Gastrocnemius medialis (tissue), 4 donors: ENCODE results near the gene AFF1. TPM values are rescaled to one million over a fixed set of nuclear protein-coding genes. Genes with fewer than 3 reads are reported as not detected.

ENCODE experiments used
- ATAC-seq, 2 donors: fragments of 150-250 bp; one replicate each; pipeline ENCODE4 v1.9.1; 2016
- DNase-seq, 2 donors: peaks; one replicate each; pipeline ENCODE4 v3.0.0-alpha.2; 2019
- H3K27ac ChIP-seq, 4 donors: fragments of 200-600 bp; sonication (generic); 1 replicate in 1 of 4; 2 replicates in 3 of 4; pipeline ENCODE4 v1.5.1; 2016 to 2018; ENCODE audit warnings: mild to moderate bottlenecking in 2 of 4, moderate library complexity in 1 of 4
- H3K27me3 ChIP-seq, 3 donors: fragments of 200-600 bp; sonication (generic) in 2 of 3; 1 replicate in 1 of 3; 2 replicates in 2 of 3; pipeline versions ENCODE4 v1.5.1 to v1.6.0; 2016 to 2019; ENCODE audit warnings: mild to moderate bottlenecking in 1 of 3, moderate library complexity in 1 of 3
- H3K36me3 ChIP-seq, 2 donors: fragments of 200-600 bp; sonication (generic) in 1 of 2; one replicate each; pipeline ENCODE4 v1.5.1; 2017 to 2018
- H3K4me1 ChIP-seq, 2 donors: fragments of 200-600 bp; sonication (generic) in 1 of 2; one replicate each; pipeline ENCODE4 v1.5.1; 2016 to 2017; ENCODE audit warnings: mild to moderate bottlenecking in 2 of 2
- H3K4me3 ChIP-seq, 4 donors: fragments of 200-600 bp; sonication (generic) in 3 of 4; 1 replicate in 1 of 4; 2 replicates in 3 of 4; pipeline ENCODE4 v1.5.1; 2016 to 2019; ENCODE audit warnings: mild to moderate bottlenecking in 2 of 4
- H3K9me3 ChIP-seq, 3 donors: fragments of 200-600 bp; sonication (generic) in 2 of 3; 1 replicate in 1 of 3; 2 replicates in 2 of 3; pipeline ENCODE4 v1.5.1; 2016 to 2019
- CTCF ChIP-seq, 5 experiments: fragments of 450-650 bp in 3 of 5; fragments of 200-600 bp in 2 of 5; sonication (generic) in 2 of 5; IDR thresholded peaks in 4 of 5; conservative IDR thresholded peaks in 1 of 5; 1 replicate in 4 of 5; 2 replicates in 1 of 5; pipeline ENCODE4 v1.5.1; 2016 to 2019; ENCODE audit warnings: antibody characterized with exemption in 5 of 5, mild to moderate bottlenecking in 3 of 5, moderate library complexity in 3 of 5
- POLR2A ChIP-seq, 2 donors: fragments of 450-650 bp; IDR thresholded peaks; one replicate each; pipeline ENCODE4 v1.6.1; 2017; ENCODE audit warnings: antibody characterized with exemption in 2 of 2, mild to moderate bottlenecking in 2 of 2, moderate library complexity in 2 of 2
- in situ Hi-C, 4 donors: fragments of 200-750 bp; cut with MboI; loops; one replicate each; pipeline versions ENCODE4 v1.15.0 to v1.8.0; 2017; ENCODE audit warnings: low sequenced_read_pairs in 4 of 4
- intact Hi-C: fragments of 100-400 bp; cut with DNase I; formaldehyde crosslinking; loops from one replicate; pipeline ENCODE4 v1.15.1; 2023; ENCODE audit warnings: low total_unique reads
- total RNA-seq, 4 donors: library from RNA; depleted of rRNA; stranded (reverse); fragments of >200 nt; gene quantifications; one replicate each; pipeline versions ENCODE4 v1.1.0 to v1.2.3, GENCODE V29; 2016

AFF1 gene
- total RNA-seq, 4 donors from 2014 or later: 142 to 265 (median 197) TPM

- DNase-seq: no peak
- in situ Hi-C loops: no loop called here
- Histone ChIP-seq H3K4me1 (peaks cover 84 to 86% of the 10 kb centered on the region in 2 donors), H3K36me3 (peaks cover 0 to 19% of the 10 kb centered on the region in 2 donors), H3K27ac (peak overlapping the region; percentile 93 to 97 (median 94)), H3K9me3 (no peaks in the 10 kb centered on the region), H3K27me3 (no peaks in the 10 kb centered on the region), H3K4me3 (no peak overlapping the region)
- ATAC-seq: no peak
- intact Hi-C loops: no loop called here
- TF ChIP-seq POLR2A (IDR thresholded peaks at IDR 0.05): no peak
- no peak for TF ChIP-seq CTCF (IDR thresholded peaks at IDR 0.05 in 4 of 5, conservative IDR thresholded peaks at IDR 0.05 in 1 of 5)
These were observed 112.5 kb downstream of the AFF1 start for GRCh38 chr4:87047281-87047798.

- no peak for ATAC-seq
- in situ Hi-C loops (no loop called here), intact Hi-C loops (no loop called here)
- Histone ChIP-seq H3K4me3 (no peak overlapping the region), H3K4me1 (peaks cover 84 to 86% of the 10 kb centered on the region in 2 donors), H3K9me3 (no peaks in the 10 kb centered on the region), H3K27ac (peak overlapping the region; percentile 79 to 92 (median 86)), H3K27me3 (no peaks in the 10 kb centered on the region), H3K36me3 (peaks cover 0 to 19% of the 10 kb centered on the region in 2 donors)
- no peak for DNase-seq
- no peak for TF ChIP-seq POLR2A (IDR thresholded peaks at IDR 0.05)
These were observed 114.7 kb downstream of the AFF1 start for GRCh38 chr4:87049508-87049907.

- ATAC-seq (no peak), DNase-seq (no peak)
- H3K4me1 ChIP-seq: peaks cover 84 to 86% of the 10 kb centered on the region in 2 donors
- H3K9me3 ChIP-seq: no peaks in the 10 kb centered on the region
- TF ChIP-seq POLR2A (IDR thresholded peaks at IDR 0.05) (no peak), CTCF (IDR thresholded peaks at IDR 0.05 in 4 of 5, conservative IDR thresholded peaks at IDR 0.05 in 1 of 5) (no peak)
- H3K4me3 ChIP-seq: no peak overlapping the region
- peak overlapping the region; percentile 79 to 92 (median 86) for H3K27ac ChIP-seq
- no peaks in the 10 kb centered on the region for H3K27me3 ChIP-seq
- H3K36me3 ChIP-seq: peaks cover 0 to 19% of the 10 kb centered on the region in 2 donors
- in situ Hi-C loops: no loop called here
- intact Hi-C loops: no loop called here
These were observed 115.8 kb downstream of the AFF1 start for GRCh38 chr4:87050596-87050995.

GRCh38 chr4:87051121-87051713 is 116.4 kb downstream of the AFF1 start:
- ATAC-seq: no peak
- no peak for TF ChIP-seq POLR2A (IDR thresholded peaks at IDR 0.05)
- no peak for TF ChIP-seq CTCF (IDR thresholded peaks at IDR 0.05 in 4 of 5, conservative IDR thresholded peaks at IDR 0.05 in 1 of 5)

GRCh38 chr4:87052615-87053014 is 117.8 kb downstream of the AFF1 start:
- peaks cover 0 to 8% of the 10 kb centered on the region in 2 donors for H3K36me3 ChIP-seq
- no peak overlapping the region for H3K4me3 ChIP-seq
- no peaks in the 10 kb centered on the region for H3K9me3 ChIP-seq
- TF ChIP-seq CTCF (IDR thresholded peaks at IDR 0.05 in 4 of 5, conservative IDR thresholded peaks at IDR 0.05 in 1 of 5) (no peak), POLR2A (IDR thresholded peaks at IDR 0.05) (no peak)
- H3K27ac ChIP-seq: peak overlapping the region; percentile 79 to 92 (median 86)
- DNase-seq (no peak), ATAC-seq (no peak)
- H3K27me3 ChIP-seq: no peaks in the 10 kb centered on the region
- in situ Hi-C loops (no loop called here), intact Hi-C loops (no loop called here)
- H3K4me1 ChIP-seq: peaks cover 86 to 90% of the 10 kb centered on the region in 2 donors

More at GRCh38 chr4:87051121-87051713, 116.4 kb downstream of the AFF1 start:
- no peak for DNase-seq
- Histone ChIP-seq H3K9me3 (no peaks in the 10 kb centered on the region), H3K27ac (peak overlapping the region; percentile 79 to 92 (median 86)), H3K4me3 (no peak overlapping the region), H3K4me1 (peaks cover 84 to 86% of the 10 kb centered on the region in 2 donors), H3K27me3 (no peaks in the 10 kb centered on the region), H3K36me3 (peaks cover 0 to 19% of the 10 kb centered on the region in 2 donors)
- intact Hi-C loops (no loop called here), in situ Hi-C loops (no loop called here)
